Breast epithelium (tissue), 3 donors: Measurements from ENCODE around the gene DOCK11.

Experiments used
- CTCF ChIP-seq, 3 donors: fragments of 450-650 bp; IDR thresholded peaks; one replicate each; pipeline ENCODE4 v1.5.1; 2016 to 2017; ENCODE audit warnings: antibody characterized with exemption in 3 of 3, mild to moderate bottlenecking in 3 of 3, moderate library complexity in 3 of 3
- POLR2AphosphoS5 ChIP-seq, 3 donors: sonication (generic); formaldehyde crosslinking; IDR thresholded peaks; one replicate each; pipeline ENCODE4 v1.6.1; 2017; ENCODE audit warnings: antibody characterized with exemption in 3 of 3

- TF ChIP-seq CTCF (IDR thresholded peaks at IDR 0.05) (no peak), POLR2AphosphoS5 (IDR thresholded peaks at IDR 0.05) (no peak)
These were observed 99.2 kb downstream of the DOCK11 start for GRCh38 chrX:118594697-118595420.
